Mucosa of descending colon (tissue), 3 donors: ENCODE data around the gene METTL17. TPM values are rescaled to one million over a fixed set of nuclear protein-coding genes. Genes with fewer than 3 reads are reported as not detected.

ENCODE experiments used
- ATAC-seq: fragments of 200-7000 bp; cut with Tn5 transposase; one replicate; pipeline ENCODE4 v1.9.1; 2020; ENCODE audit warnings: mild to moderate bottlenecking, moderate library complexity
- DNase-seq, 3 donors: peaks; one replicate each; pipeline ENCODE4 v3.0.0-alpha.2; 2020
- H3K36me3 ChIP-seq: fragments of 200-600 bp; one replicate; pipeline ENCODE4 v1.8.0; 2021; ENCODE audit warnings: low read depth, mild to moderate bottlenecking
- H3K4me1 ChIP-seq: fragments of 200-600 bp; one replicate; pipeline ENCODE4 v1.8.0; 2021; ENCODE audit warnings: low read depth, mild to moderate bottlenecking
- H3K4me3 ChIP-seq: fragments of 200-600 bp; one replicate; pipeline ENCODE4 v1.8.0; 2021; ENCODE audit warnings: mild to moderate bottlenecking
- H3K9me3 ChIP-seq: fragments of 200-600 bp; one replicate; pipeline ENCODE4 v1.8.0; 2021; ENCODE audit warnings: mild to moderate bottlenecking
- intact Hi-C, 2 donors: fragments of 100-400 bp; cut with DNase I in 1 of 2; cut with micrococcal nuclease in 1 of 2; formaldehyde crosslinking; loops; one replicate each; pipeline versions ENCODE4 v1.11.0 to v1.11.1; 2022; cut with DNase I, micrococcal nuclease
- microRNA-seq: library from miRNA; unstranded; fragments of <30 nt; microRNA quantifications from one replicate; pipeline ENCODE4, GENCODE V29; 2019
- total RNA-seq, 3 donors: library from RNA; stranded (reverse); fragmentation: NEBNext Ultra II Directional in 2 of 3; extraction: Animal tissue kit (Norgen Biotek cat#: 25700) in 2 of 3; gene quantifications; one replicate each; pipeline versions ENCODE4 v1.2.1 to v1.2.4, GENCODE V29; 2021 to 2023
- TF ChIP-seq, protein P1 (sequence below): fragments of 200-600 bp; IDR thresholded peaks from one replicate; pipeline ENCODE4 v1.8.0; 2022; ENCODE audit warnings: antibody characterized with exemption, mild to moderate bottlenecking
- donor health status: DM: no; HTN: no; CAD: no; lungs with moderate emphysema.
- donor health status: DM: no; HTN: no; CAD: no.
- donor health status: DM: no; HTN: yes; CAD: no.

The METTL17 gene
- total RNA-seq, 3 donors from 2014 or later, result 61.1 to 87.3 (median 73.1) TPM

DNA sequence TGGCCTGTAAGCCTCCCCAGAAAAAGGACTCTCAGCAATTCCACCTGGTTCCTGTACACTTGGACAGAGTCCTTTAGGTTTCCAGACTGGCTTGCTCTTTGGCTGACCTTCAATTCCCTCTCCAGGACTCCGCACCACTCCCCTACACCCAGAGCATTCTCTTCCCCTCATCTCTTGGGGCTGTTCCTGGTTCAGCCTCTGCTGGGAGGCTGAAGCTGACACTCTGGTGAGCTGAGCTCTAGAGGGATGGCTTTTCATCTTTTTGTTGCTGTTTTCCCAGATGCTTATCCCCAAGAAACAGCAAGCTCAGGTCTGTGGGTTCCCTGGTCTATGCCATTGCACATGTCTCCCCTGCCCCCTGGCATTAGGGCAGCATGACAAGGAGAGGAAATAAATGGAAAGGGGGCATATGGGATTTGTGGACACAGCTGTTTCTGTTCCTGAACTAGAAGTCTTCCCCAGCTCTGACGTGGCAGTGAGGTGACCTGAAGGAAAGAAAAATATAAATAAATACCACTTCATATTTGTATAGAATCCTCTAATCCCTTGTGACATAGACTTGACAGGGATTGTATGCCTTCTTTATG is 53.7 kb downstream of the METTL17 start:
- no peak for ATAC-seq
- DNase-seq, result no peak
- no peak overlapping the region for H3K4me3 ChIP-seq
- H3K4me1 ChIP-seq, result peaks cover 29% of the 10 kb centered on the region
- no peaks in the 10 kb centered on the region for H3K9me3 ChIP-seq
- TF ChIP-seq, protein P1, sequence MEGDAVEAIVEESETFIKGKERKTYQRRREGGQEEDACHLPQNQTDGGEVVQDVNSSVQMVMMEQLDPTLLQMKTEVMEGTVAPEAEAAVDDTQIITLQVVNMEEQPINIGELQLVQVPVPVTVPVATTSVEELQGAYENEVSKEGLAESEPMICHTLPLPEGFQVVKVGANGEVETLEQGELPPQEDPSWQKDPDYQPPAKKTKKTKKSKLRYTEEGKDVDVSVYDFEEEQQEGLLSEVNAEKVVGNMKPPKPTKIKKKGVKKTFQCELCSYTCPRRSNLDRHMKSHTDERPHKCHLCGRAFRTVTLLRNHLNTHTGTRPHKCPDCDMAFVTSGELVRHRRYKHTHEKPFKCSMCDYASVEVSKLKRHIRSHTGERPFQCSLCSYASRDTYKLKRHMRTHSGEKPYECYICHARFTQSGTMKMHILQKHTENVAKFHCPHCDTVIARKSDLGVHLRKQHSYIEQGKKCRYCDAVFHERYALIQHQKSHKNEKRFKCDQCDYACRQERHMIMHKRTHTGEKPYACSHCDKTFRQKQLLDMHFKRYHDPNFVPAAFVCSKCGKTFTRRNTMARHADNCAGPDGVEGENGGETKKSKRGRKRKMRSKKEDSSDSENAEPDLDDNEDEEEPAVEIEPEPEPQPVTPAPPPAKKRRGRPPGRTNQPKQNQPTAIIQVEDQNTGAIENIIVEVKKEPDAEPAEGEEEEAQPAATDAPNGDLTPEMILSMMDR, result no peak
- no peaks in the 10 kb centered on the region for H3K36me3 ChIP-seq
- intact Hi-C loops, result no loop called here

DNA sequence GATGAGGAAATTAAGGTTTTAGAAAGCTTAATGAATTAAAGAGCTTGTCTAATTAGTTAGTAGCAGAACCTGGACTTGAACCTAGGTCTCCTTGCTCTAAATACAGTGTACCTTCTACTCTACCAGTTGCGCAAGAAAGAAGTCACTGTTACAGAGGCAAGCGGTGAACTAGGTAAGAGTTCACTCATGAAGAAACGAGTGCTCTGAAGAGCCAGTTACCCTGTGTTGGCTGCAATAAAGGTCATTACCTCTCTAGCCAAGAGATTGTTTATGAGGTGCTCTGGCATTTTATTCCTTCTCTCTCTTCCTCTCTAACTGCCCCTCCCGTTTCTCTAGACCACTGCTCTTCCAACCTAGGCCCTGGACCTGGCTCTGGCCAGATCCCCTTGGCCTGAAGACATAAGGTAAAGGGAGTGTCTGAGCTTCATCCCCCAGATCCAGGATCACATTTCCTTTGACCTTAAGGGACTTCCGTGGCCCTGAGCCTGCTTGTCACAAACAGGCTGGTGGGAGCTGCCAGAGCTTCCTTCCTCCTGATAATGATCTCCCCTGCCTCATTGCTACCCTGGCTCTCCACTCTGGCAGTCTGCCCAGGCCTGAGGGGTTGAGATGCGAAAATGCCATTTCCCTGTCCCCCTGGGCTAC is 54.3 kb downstream of the METTL17 start:
- peaks cover 24% of the 10 kb centered on the region for H3K4me1 ChIP-seq
- H3K36me3 ChIP-seq, result no peaks in the 10 kb centered on the region
- TF ChIP-seq, protein P1, result no peak
- H3K4me3 ChIP-seq, result no peak overlapping the region
- DNase-seq, result peak in 2 of 3 donors; percentile 50 to 51
- no peaks in the 10 kb centered on the region for H3K9me3 ChIP-seq
- peak; percentile 72 for ATAC-seq
- intact Hi-C loops, result no loop called here

Small RNA genes lying within 50 kb of the gene (microRNA-seq; reads per million reads assigned to microRNA genes)
- not detected for gene MIR6717

Other genes with a start within 250 kb of the METTL17 start
- gene EDDM3A, start 244.1 kb upstream of the METTL17 start, total RNA-seq, result not detected
- gene EDDM3B, start 221.6 kb upstream of the METTL17 start, total RNA-seq, result not detected
- gene RNASE6, start 208.7 kb upstream of the METTL17 start, total RNA-seq, result 10 to 100 TPM in 1 of 3 donors, 1 to 10 TPM in 2; 3.3 to 13.7 (median 9.1) TPM
- gene RNASE1, start 187.1 kb upstream of the METTL17 start, total RNA-seq, result 100 to 1,000 TPM; 105 to 275 (median 203) TPM
- not detected for gene RNASE3, start 98.6 kb upstream of the METTL17 start, total RNA-seq
- 1 to 10 TPM in 1 of 3 donors, under 1 TPM in 1, not detected in 1; 0.96 to 4.0 TPM for gene RNASE2, start 34.5 kb upstream of the METTL17 start, total RNA-seq
- 1 to 10 TPM in 2 of 3 donors, under 1 TPM in 1; 0.28 to 4.9 (median 2.0) TPM for gene SLC39A2, start 9.3 kb downstream of the METTL17 start, total RNA-seq
- gene NDRG2, start 35.1 kb downstream of the METTL17 start, total RNA-seq, result 100 to 1,000 TPM; 156 to 212 (median 188) TPM
- gene TPPP2, start 40.2 kb downstream of the METTL17 start, total RNA-seq, result 1 to 10 TPM in 1 of 3 donors, under 1 TPM in 1, not detected in 1; 0.58 to 2.3 TPM
- gene RNASE13, start 44.8 kb downstream of the METTL17 start, total RNA-seq, result not detected
- gene RNASE7, start 52.4 kb downstream of the METTL17 start, total RNA-seq, result under 1 TPM in 2 of 3 donors, not detected in 1; 0.19 to 0.32 TPM
- not detected for gene RNASE8, start 67.8 kb downstream of the METTL17 start, total RNA-seq
- 10 to 100 TPM; 44.3 to 69.3 (median 47.8) TPM for gene ARHGEF40, start 80.3 kb downstream of the METTL17 start, total RNA-seq
- gene ZNF219, start 108.7 kb downstream of the METTL17 start, total RNA-seq, result 100 to 1,000 TPM in 1 of 3 donors, 10 to 100 TPM in 2; 56.6 to 103 (median 58.2) TPM
- 10 to 100 TPM; 20.2 to 46.0 (median 43.9) TPM for gene TMEM253, start 111.1 kb downstream of the METTL17 start, total RNA-seq
- gene OR5AU1, start 166.1 kb downstream of the METTL17 start, total RNA-seq, result not detected